IPS-11a (cell line): Measurements from ENCODE around the gene NMUR2.

Experiments used
- H3K4me3 ChIP-seq: one replicate; pipeline ENCODE4 v1.5.1; 2013; ENCODE audit warnings: low read depth, low read length, control low read depth

NMUR2 gene

DNA sequence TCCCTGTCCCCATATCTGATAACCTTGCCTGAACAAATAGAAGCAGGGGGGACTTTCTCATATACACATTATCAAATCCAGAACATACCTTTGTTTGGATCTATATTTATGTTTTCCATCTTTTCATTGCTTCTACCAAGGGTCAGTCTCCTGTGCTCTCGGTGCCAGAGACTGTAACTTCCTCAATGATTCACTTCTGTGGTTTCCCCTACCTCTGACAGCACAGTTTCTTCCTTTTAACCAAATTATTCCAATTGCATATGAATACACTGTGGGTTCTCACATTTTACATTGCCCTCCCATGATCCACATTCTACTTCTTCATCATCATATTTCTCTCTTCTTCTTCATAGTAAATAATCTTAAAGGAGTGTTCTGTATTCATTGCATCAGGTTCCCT lies 32.2 kb downstream of the NMUR2 start:
- no peak overlapping the region for H3K4me3 ChIP-seq

DNA sequence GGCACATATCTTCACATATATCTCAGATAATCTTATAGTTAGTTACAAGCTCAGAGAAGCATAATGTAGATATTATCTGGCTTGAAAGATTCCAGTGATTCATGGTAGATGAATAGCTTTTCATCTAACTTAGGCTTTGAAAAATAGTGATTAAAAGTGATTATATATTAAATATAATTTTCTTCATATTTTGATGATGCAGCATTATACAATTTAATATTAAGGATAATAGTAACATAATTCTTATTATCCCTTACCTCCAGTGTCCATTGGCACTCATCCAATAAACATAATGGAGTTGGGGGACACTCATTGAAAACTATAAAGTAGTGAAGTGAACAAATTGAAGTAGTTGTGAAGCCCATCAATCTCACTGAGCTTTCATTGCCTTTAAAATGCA lies 35.8 kb downstream of the NMUR2 start:
- H3K4me3 ChIP-seq = no peak overlapping the region

DNA sequence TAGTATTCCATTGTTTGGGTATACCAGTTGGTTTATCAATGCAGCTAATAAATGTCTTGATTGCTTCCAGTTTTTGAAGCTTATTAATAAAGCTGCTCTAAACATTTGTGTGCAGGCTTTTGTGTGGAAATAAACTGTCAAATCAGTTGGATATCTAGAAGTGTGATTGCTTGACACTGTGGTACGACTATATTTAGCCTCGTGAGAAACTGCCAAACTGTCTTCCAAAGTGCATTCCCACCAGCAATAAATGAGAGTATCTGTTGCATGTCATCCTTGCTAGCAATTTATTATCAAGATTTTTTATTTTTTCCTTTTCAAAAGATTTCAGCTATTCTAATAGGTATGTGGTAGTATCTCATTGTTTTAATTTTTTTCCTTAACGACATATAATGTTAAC lies 37.5 kb downstream of the NMUR2 start:
- no peak overlapping the region for H3K4me3 ChIP-seq

DNA sequence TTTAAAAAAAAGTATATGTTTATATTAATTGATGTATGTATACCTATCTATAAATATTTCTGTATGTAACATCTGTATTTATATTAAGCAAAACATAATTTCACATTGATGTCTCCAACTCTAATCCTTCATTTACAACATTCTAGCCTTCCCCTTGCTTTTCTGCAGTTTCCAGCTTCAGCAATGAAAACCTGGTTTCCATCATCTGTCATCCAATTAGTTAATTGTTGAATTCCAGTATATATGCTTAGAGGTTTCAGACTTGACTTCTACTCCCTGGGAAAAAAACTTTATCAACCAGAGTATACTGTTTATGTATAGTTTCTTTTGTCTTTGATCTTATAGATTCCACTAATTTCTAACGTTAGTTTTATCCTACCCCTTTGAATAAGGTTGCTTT lies 38.4 kb downstream of the NMUR2 start:
- no peak overlapping the region for H3K4me3 ChIP-seq

DNA sequence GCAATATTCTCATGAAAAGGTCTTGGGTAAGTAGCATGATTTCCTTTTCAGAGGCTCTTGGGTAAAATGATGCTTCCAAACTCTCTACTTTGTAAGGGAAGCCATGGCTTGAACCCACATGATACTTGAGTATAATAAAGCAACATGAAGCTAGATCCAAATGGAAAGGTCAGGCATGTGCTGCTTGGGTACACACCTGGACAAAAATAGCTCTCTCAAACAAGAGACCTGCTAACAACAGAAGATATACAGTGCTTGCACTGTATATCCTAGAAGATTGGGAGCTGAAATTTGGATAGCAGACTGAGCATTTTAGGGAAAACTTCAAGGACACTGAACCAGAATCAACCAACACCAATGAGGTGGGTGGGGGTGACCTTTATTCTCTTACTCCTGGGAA lies 40.2 kb downstream of the NMUR2 start:
- H3K4me3 ChIP-seq = no peak overlapping the region

DNA sequence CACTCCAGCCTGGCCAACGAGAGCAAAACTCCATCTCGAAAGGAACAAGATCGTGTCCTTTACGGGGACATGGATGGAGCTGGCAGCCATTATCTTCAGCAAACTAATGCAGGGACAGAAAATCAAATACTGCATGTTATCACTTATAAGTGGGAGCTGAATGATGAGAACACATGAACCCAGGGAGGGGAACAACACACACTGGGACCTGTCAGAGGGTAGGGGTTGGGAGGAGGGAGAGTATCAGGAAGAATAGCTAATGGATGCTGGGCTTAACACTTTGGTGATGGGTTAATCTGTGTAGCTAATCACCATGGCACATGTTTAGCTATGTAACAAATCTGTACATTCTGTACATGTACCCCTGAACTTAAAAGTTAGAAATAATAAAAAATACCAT lies 40.9 kb downstream of the NMUR2 start:
- H3K4me3 ChIP-seq = no peak overlapping the region

DNA sequence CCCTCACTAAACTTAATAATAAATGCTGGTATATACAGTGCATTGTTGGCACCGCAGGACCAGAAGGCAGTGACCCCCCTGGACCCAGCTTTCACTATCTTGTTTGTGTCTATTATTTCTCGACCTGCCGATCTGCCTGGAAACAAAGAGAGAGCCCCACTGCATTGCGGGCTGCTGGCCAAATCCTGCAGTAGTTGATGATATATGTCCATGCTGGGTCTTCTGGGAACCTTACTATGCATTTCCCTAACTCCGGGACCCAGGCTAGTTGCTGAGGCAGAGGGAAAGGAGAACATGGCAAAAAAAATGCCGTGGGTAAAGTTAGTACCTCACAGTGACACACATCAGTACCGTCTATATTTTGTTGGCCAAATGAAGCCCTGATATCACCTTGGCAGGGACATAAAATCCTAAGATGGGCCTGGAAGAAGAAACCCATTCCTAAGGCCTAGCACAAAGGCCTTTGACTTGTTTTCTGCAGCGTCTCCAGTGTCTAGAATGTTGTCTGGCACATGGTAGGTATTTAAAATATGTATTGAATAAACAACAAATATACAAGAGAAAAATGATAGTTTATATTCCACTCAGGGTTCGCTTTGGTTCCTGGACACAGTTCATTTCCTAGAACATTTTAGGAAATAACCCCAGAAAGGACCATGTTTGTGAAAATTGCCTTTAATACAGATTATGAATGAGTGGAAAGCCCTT lies 46.1 kb downstream of the NMUR2 start:
- no peak overlapping the region for H3K4me3 ChIP-seq

DNA sequence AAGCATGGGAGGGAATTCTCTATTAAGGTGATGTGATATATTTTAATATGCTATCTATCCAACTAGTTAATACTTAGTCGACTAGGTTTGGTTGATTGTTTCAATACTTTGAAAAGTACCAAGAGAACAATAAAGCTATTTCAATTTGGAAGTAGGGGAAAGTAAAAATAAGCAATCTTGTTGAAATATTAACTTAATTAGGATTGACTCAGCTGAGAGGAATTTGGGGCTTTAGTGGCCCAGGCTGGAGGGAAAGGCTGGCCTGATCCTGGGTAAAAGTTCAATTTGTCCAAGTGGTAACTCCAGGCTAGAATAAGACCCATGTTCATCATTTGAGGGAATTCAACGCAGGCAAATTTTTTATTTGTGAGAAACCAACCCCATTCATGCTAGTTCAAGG lies 48.6 kb downstream of the NMUR2 start:
- no peak overlapping the region for H3K4me3 ChIP-seq

DNA sequence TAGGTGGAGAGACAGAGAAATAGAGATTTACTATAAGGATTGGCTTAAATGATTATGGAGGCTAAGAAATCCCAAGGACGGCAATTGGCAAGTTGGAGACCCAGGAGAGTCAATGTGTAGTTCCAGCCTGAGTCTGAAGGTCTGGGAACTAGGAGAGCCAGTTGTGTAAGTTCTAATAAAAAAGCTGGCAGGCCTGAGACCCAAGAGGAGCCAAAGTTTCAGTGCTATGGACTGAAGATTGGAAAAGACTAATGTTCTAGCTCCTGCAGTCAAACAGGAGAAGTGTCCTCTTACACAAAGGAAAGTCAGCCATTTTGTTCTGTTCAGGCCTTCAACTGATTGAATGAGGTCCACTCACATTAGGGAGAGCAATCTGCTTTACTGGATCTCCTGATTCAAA lies 50.0 kb downstream of the NMUR2 start:
- H3K4me3 ChIP-seq = no peak overlapping the region

DNA sequence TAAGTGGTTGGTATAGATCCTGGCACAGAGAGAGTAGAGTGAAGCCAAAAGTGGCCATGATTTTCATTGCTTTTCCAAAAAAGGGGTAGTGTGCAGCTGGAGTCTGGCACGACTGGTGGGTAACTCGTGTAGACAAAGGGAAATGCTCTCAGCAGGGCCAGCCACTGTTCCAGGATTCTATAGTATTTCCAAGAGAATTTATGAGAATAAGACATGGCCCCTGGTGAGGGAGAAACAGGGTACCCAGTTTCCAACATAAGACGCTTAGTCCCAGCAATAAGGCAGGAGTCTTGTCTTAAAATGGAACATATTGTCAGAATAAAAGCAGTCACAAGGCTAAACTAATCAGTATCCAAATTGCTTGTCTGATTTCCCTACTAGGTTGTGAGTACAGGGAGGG lies 52.1 kb downstream of the NMUR2 start:
- no peak overlapping the region for H3K4me3 ChIP-seq

DNA sequence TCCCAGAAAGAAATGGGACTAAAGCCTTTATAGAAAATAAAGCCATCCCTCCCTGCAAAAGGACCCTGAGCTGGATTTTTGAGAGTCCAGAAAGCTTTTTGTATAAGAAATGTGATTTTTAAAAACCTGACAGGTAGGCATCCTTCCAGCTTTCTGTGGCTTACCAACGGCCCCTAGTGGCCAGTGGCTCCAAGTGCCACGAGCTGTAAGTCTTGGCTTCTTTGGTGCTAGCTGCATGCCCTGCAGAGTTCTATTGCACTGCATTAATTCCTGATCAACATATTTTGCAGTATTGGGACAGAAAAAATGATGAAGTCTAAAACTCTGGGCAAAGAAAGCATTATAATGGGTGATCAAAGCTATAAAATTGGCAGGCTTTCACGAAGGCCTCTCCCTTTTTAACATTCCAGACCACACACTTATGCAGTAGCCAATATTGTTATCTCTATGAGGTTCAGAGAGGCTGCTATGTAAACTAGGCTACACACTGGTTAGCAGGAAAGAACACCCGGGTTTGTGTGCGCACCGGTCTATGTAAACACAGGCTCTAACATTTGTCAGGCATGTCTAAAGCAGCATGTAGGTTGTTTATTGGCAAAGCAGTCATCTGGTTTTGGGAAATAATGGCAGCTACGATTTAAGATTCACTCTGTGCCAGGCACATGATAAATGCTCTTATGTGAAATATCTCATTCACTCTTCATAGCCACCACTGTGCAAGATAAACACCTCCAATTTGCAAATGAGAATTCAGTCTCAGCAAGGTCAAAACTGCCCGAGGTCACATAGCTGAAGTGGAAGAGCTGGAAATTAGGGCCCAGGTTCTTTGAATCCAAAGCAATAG lies 55.2 kb downstream of the NMUR2 start:
- H3K4me3 ChIP-seq = no peak overlapping the region
